HEK293 (cell line): Measurements from ENCODE around the gene EAF2.
A peak's percentile ranks its signal among the peaks of the same experiment; 100 is the strongest.

Experiments
- CTCF ChIA-PET: fragments of 350-600 bp; formaldehyde crosslinking; extraction: SDS; loops from one replicate; lab custom pipeline; 2021; ENCODE audit warnings: antibody characterized with exemption; lab: Yijun Ruan, JAX
- POLR2A ChIA-PET: fragments of 300-600 bp; formaldehyde crosslinking; extraction: SDS; loops from one replicate; lab custom pipeline; 2020; ENCODE audit warnings: antibody characterized with exemption, inconsistent platforms; lab: Yijun Ruan, JAX
- H3K27ac ChIP-seq: fragments of 200-500 bp; sonication (Bioruptor generic); 2 replicates; pipeline ENCODE4 v1.5.1; 2014; ENCODE audit warnings: low read depth, low read length, control low read depth, inconsistent platforms; ENCODE audit errors: extremely low read depth
- H3K36me3 ChIP-seq, 2 experiments: fragments of 200-500 bp in 1 of 2; sonication (Bioruptor generic) in 1 of 2; 1 replicate in 1 of 2; 2 replicates in 1 of 2; pipeline ENCODE4 v1.5.1; 2014 to 2017; ENCODE audit warnings: inconsistent platforms in 2 of 2, low read length in 2 of 2; ENCODE audit not compliant: control insufficient read depth in 2 of 2, insufficient read depth in 1 of 2
- H3K4me1 ChIP-seq: fragments of 200-500 bp; sonication (Bioruptor generic); 2 replicates; pipeline ENCODE4 v1.5.1; 2014; ENCODE audit warnings: mild to moderate bottlenecking, low read length, inconsistent platforms; ENCODE audit not compliant: control insufficient read depth, insufficient read depth
- H3K4me3 ChIP-seq: 2 replicates; pipeline ENCODE4 v1.5.1; 2011; ENCODE audit warnings: low read depth, mild to moderate bottlenecking, control low read depth, low read length, moderate library complexity
- H3K9me3 ChIP-seq: fragments of 200-500 bp; sonication (Bioruptor generic); 2 replicates; pipeline ENCODE4 v1.5.1; 2014; ENCODE audit warnings: low read depth, low read length, inconsistent platforms; ENCODE audit not compliant: control insufficient read depth, insufficient read depth
- ZFP41 ChIP-seq: fragments of 450-650 bp; formaldehyde crosslinking; IDR thresholded peaks from 2 replicates; pipeline ENCODE4 v1.5.1; 2016; ENCODE audit warnings: missing biosample characterization, missing genetic modification characterization, borderline replicate concordance
- ZNF292 ChIP-seq: fragments of 450-650 bp; formaldehyde crosslinking; IDR thresholded peaks from 2 replicates; pipeline ENCODE4 v1.5.1; 2016; ENCODE audit warnings: low read depth, missing biosample characterization, missing genetic modification characterization, borderline replicate concordance
- ZNF37A ChIP-seq: fragments of 450-650 bp; IDR thresholded peaks from 2 replicates; pipeline ENCODE4 v1.5.1; 2018; ENCODE audit warnings: missing biosample characterization, missing genetic modification characterization
- ZNF394 ChIP-seq: fragments of 450-650 bp; formaldehyde crosslinking; IDR thresholded peaks from 2 replicates; pipeline ENCODE4 v1.5.1; 2016; ENCODE audit warnings: missing biosample characterization, missing genetic modification characterization, mild to moderate bottlenecking, moderate library complexity, borderline replicate concordance
- ZNF423 ChIP-seq: fragments of 450-650 bp; formaldehyde crosslinking; IDR thresholded peaks from 2 replicates; pipeline ENCODE4 v1.5.1; 2016; ENCODE audit warnings: missing biosample characterization, missing genetic modification characterization
- ZNF501 ChIP-seq: fragments of 450-650 bp; formaldehyde crosslinking; IDR thresholded peaks from 2 replicates; pipeline ENCODE4 v1.5.1; 2016; ENCODE audit warnings: missing biosample characterization, missing genetic modification characterization
- ZNF549 ChIP-seq: fragments of 450-650 bp; IDR thresholded peaks from 2 replicates; pipeline ENCODE4 v1.5.1; 2018; ENCODE audit warnings: missing biosample characterization, missing genetic modification characterization, mild to moderate bottlenecking, inconsistent platforms, moderate library complexity
- ZNF560 ChIP-seq: fragments of 450-650 bp; formaldehyde crosslinking; IDR thresholded peaks from 2 replicates; pipeline ENCODE4 v1.5.1; 2017; ENCODE audit warnings: missing biosample characterization, missing genetic modification characterization, borderline replicate concordance
- ZNF610 ChIP-seq: fragments of 450-650 bp; formaldehyde crosslinking; IDR thresholded peaks from 2 replicates; pipeline ENCODE4 v1.5.1; 2016; ENCODE audit warnings: missing biosample characterization, missing genetic modification characterization, borderline replicate concordance
- TF ChIP-seq, protein P1 (sequence below): fragments of 450-650 bp; formaldehyde crosslinking; IDR thresholded peaks from 2 replicates; pipeline ENCODE4 v1.5.1; 2016; ENCODE audit warnings: missing biosample characterization, missing genetic modification characterization
- TF ChIP-seq, protein P2 (sequence below): fragments of 450-650 bp; formaldehyde crosslinking; IDR thresholded peaks from 2 replicates; pipeline ENCODE4 v1.5.1; 2016; ENCODE audit warnings: missing biosample characterization, missing genetic modification characterization

The EAF2 gene

DNA sequence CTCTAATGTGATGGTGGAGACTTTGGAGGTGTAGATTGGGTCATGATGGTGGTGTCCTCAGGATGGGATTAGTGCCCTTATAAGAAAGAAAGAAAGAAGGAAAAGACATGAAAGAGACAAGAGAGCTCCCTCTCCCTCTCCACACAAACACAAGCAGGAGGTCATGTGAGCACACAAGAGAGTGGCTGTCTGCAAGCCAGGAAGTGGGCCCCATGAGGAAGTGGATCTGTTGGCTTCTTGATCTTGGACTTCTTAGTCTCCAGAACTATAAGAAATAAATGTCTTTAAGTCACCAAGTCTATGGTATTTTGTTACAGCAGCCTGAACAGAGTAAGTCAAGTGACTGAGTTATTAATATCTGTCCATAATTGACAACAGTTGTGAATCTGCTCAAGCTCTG is 17.3 kb upstream of the EAF2 start:
- H3K36me3 ChIP-seq: peaks cover under 1 to 51% of the 10 kb centered on the region in 2 experiments
- CTCF ChIA-PET: interaction anchor here (0.6 to 0.7 kb wide), 2 partner anchors 16 to 468 kb away, joined by 3 read pairs; no protein-coding TSS in a partner anchor
- TF ChIP-seq ZNF394: no peak
- TF ChIP-seq, all 188 proteins: peak for 0
- POLR2A ChIA-PET: no interaction called here
- no peaks in the 10 kb centered on the region for H3K4me1 ChIP-seq
- H3K27ac ChIP-seq: no peak overlapping the region
- no peak overlapping the region for H3K4me3 ChIP-seq
- no peaks in the 10 kb centered on the region for H3K9me3 ChIP-seq

DNA sequence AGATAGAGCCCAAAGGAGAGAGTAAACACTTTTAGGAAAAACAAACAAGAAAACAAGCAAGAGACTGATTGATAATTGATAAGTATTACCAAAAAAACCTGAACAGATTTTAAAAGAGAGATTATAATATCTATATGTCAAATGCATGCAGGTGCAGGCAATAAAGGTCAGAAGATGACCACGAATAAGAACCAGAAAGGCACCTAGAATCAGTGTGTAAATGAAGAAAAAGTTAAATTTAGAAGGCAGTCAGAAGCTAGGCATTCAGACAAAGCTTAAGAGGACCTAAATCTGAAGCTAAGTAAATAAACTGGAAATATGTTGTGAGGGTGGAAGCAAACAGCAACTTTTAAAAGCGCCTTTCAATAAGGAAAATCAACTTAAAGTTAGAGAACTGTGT is 16.4 kb upstream of the EAF2 start:
- H3K4me3 ChIP-seq: no peak overlapping the region
- H3K4me1 ChIP-seq: no peaks in the 10 kb centered on the region
- no peak overlapping the region for H3K27ac ChIP-seq
- peaks cover 5 to 59% of the 10 kb centered on the region in 2 experiments for H3K36me3 ChIP-seq
- CTCF ChIA-PET: interaction anchor here (0.6 to 0.7 kb wide), 2 partner anchors 16 to 467 kb away, joined by 3 read pairs; partner anchors contain the start of genes EAF2 and IQCB1
- TF ChIP-seq ZNF37A (tag by site-specific recombination): no peak
- TF ChIP-seq ZNF549 (tag by site-specific recombination): no peak
- TF ChIP-seq ZNF560 (tag by site-specific recombination): no peak
- TF ChIP-seq, protein P1, sequence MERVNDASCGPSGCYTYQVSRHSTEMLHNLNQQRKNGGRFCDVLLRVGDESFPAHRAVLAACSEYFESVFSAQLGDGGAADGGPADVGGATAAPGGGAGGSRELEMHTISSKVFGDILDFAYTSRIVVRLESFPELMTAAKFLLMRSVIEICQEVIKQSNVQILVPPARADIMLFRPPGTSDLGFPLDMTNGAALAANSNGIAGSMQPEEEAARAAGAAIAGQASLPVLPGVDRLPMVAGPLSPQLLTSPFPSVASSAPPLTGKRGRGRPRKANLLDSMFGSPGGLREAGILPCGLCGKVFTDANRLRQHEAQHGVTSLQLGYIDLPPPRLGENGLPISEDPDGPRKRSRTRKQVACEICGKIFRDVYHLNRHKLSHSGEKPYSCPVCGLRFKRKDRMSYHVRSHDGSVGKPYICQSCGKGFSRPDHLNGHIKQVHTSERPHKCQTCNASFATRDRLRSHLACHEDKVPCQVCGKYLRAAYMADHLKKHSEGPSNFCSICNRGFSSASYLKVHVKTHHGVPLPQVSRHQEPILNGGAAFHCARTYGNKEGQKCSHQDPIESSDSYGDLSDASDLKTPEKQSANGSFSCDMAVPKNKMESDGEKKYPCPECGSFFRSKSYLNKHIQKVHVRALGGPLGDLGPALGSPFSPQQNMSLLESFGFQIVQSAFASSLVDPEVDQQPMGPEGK: no peak
- TF ChIP-seq ZNF423: no peak
- TF ChIP-seq ZFP41 (tag by site-specific recombination): no peak
- TF ChIP-seq ZNF292: no peak
- TF ChIP-seq, protein P2, sequence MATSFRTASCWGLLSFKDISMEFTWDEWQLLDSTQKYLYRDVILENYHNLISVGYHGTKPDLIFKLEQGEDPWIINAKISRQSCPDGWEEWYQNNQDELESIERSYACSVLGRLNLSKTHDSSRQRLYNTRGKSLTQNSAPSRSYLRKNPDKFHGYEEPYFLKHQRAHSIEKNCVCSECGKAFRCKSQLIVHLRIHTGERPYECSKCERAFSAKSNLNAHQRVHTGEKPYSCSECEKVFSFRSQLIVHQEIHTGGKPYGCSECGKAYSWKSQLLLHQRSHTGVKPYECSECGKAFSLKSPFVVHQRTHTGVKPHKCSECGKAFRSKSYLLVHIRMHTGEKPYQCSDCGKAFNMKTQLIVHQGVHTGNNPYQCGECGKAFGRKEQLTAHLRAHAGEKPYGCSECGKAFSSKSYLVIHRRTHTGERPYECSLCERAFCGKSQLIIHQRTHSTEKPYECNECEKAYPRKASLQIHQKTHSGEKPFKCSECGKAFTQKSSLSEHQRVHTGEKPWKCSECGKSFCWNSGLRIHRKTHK (tag by site-specific recombination): no peak
- TF ChIP-seq ZNF501: no peak
- H3K9me3 ChIP-seq: no peaks in the 10 kb centered on the region
- POLR2A ChIA-PET: no interaction called here

DNA sequence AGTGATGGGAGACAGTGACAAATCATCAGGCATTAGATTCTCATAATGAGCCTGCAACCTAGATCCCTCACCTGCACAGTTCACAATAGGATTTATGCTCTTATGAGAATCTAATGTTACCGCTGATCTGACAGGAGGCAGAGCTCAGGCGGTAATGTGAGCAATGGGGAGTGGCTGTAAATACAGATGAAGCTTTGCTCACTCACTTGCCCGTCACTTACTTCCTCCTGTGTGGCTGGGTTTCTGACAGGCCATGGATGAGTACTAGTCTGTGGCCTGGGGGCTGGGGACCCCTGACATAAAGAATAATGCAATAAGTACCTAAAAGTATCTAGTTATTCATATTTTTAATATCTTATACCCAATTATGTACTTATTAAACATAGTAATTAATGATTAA is 15.8 kb upstream of the EAF2 start:
- H3K36me3 ChIP-seq: peaks cover 5 to 66% of the 10 kb centered on the region in 2 experiments

More for the DNA sequence above, 15.8 kb upstream of the EAF2 start:
- Histone ChIP-seq H3K4me3 (no peak overlapping the region), H3K27ac (no peak overlapping the region), H3K4me1 (no peaks in the 10 kb centered on the region), H3K9me3 (no peaks in the 10 kb centered on the region)
- ChIA-PET CTCF (no interaction called here), POLR2A (no interaction called here)
- TF ChIP-seq, protein P2 (tag by site-specific recombination): no peak
- TF ChIP-seq ZNF610 (tag by site-specific recombination): peak; percentile 98
